Astrocyte (in vitro differentiated cells and primary cell): ENCODE measurements around the gene ELAVL3.

Experiments used
- EZH2 ChIP-seq: IDR thresholded peaks from 2 replicates; pipeline ENCODE4 v1.6.1; 2012; ENCODE audit warnings: mild to moderate bottlenecking, low read length, inconsistent platforms; ENCODE audit not compliant: insufficient read depth
- TF ChIP-seq, protein P1 (sequence below): IDR thresholded peaks from 2 replicates; pipeline ENCODE4 v1.5.1; 2011; ENCODE audit warnings: low read depth, mild to moderate bottlenecking, inconsistent platforms, low read length, moderate library complexity; ENCODE audit not compliant: insufficient read depth

DNA sequence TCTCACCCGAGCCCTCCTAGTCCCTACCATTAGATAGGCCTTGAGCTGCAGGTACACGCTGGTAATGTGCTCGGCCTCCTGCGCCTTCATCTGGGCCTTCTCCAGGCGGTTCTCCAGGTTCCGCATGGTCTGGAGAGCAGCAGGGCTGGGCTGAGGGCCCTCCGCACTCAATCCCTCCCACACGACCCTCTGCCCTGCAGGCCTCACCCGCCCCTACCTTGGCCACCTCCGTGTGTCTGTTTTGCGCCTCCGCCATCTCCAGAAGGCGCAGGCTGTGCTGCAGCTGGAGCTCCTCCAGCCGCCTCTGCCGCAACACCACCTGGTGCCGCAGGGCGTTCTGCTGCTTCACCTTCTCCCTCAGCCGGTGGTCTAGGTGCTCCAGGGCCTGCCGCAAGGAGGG is 54.2 kb downstream of the ELAVL3 start:
- no peak for TF ChIP-seq EZH2
- TF ChIP-seq, protein P1, sequence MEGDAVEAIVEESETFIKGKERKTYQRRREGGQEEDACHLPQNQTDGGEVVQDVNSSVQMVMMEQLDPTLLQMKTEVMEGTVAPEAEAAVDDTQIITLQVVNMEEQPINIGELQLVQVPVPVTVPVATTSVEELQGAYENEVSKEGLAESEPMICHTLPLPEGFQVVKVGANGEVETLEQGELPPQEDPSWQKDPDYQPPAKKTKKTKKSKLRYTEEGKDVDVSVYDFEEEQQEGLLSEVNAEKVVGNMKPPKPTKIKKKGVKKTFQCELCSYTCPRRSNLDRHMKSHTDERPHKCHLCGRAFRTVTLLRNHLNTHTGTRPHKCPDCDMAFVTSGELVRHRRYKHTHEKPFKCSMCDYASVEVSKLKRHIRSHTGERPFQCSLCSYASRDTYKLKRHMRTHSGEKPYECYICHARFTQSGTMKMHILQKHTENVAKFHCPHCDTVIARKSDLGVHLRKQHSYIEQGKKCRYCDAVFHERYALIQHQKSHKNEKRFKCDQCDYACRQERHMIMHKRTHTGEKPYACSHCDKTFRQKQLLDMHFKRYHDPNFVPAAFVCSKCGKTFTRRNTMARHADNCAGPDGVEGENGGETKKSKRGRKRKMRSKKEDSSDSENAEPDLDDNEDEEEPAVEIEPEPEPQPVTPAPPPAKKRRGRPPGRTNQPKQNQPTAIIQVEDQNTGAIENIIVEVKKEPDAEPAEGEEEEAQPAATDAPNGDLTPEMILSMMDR: no peak
